ENCODE data around the gene HLCS.

The HLCS gene

GRCh38 chr21:36887963-36888362 lies 78.5 kb downstream of the HLCS start:
- no peak for DNase-seq (ENCODE audit: low read depth in 2 of 2, low spot score in 1 of 2)

- DNase-seq (ENCODE audit: low read depth in 2 of 2, low spot score in 1 of 2) = no peak
Measured at GRCh38 chr21:36883532-36884486, 82.7 kb downstream of the HLCS start.

GRCh38 chr21:36882776-36883175 lies 83.7 kb downstream of the HLCS start:
- DNase-seq (ENCODE audit: low read depth in 2 of 2, low spot score in 1 of 2) = no peak

- no peak for DNase-seq (ENCODE audit: low read depth in 2 of 2, low spot score in 1 of 2)
Measured at GRCh38 chr21:36881228-36881627, 85.2 kb downstream of the HLCS start.

- DNase-seq (ENCODE audit: low read depth in 2 of 2, low spot score in 1 of 2) = no peak
Measured at GRCh38 chr21:36879827-36880226, 86.6 kb downstream of the HLCS start.

GRCh38 chr21:36877741-36878140 lies 88.7 kb downstream of the HLCS start:
- DNase-seq (ENCODE audit: low read depth in 2 of 2, low spot score in 1 of 2) = no peak

- no peak for DNase-seq (ENCODE audit: low read depth in 2 of 2, low spot score in 1 of 2)
Measured at GRCh38 chr21:36874665-36875064, 91.8 kb downstream of the HLCS start.

GRCh38 chr21:36873513-36873912 lies 93.0 kb downstream of the HLCS start:
- no peak for DNase-seq (ENCODE audit: low read depth in 2 of 2, low spot score in 1 of 2)

- DNase-seq (ENCODE audit: low read depth in 2 of 2, low spot score in 1 of 2) = no peak
Measured at GRCh38 chr21:36867291-36867905, 99.1 kb downstream of the HLCS start.

GRCh38 chr21:36866419-36866818 lies 100.0 kb downstream of the HLCS start:
- DNase-seq (ENCODE audit: low read depth in 2 of 2, low spot score in 1 of 2) = no peak

GRCh38 chr21:36864974-36865373 lies 101.5 kb downstream of the HLCS start:
- DNase-seq (ENCODE audit: low read depth in 2 of 2, low spot score in 1 of 2) = no peak

- DNase-seq (ENCODE audit: low read depth in 2 of 2, low spot score in 1 of 2) = no peak
Measured at GRCh38 chr21:36863260-36863659, 103.2 kb downstream of the HLCS start.

- no peak for DNase-seq (ENCODE audit: low read depth in 2 of 2, low spot score in 1 of 2)
Measured at GRCh38 chr21:36861595-36862323, 104.7 kb downstream of the HLCS start.

GRCh38 chr21:36860736-36861594 lies 105.5 kb downstream of the HLCS start:
- no peak for DNase-seq (ENCODE audit: low read depth in 2 of 2, low spot score in 1 of 2)

- DNase-seq (ENCODE audit: low read depth in 2 of 2, low spot score in 1 of 2) = no peak
Measured at GRCh38 chr21:36859744-36860501, 106.5 kb downstream of the HLCS start.

GRCh38 chr21:36858320-36858957 lies 108.0 kb downstream of the HLCS start:
- no peak for DNase-seq (ENCODE audit: low read depth in 2 of 2, low spot score in 1 of 2)

GRCh38 chr21:36856643-36857042 lies 109.8 kb downstream of the HLCS start:
- no peak for DNase-seq (ENCODE audit: low read depth in 2 of 2, low spot score in 1 of 2)

GRCh38 chr21:36854391-36854790 lies 112.1 kb downstream of the HLCS start:
- DNase-seq (ENCODE audit: low read depth in 2 of 2, low spot score in 1 of 2) = no peak

- DNase-seq (ENCODE audit: low read depth in 2 of 2, low spot score in 1 of 2) = no peak
Measured at GRCh38 chr21:36852864-36853263, 113.6 kb downstream of the HLCS start.

- DNase-seq (ENCODE audit: low read depth in 2 of 2, low spot score in 1 of 2) = no peak
Measured at GRCh38 chr21:36852293-36852692, 114.2 kb downstream of the HLCS start.

Data from stimulated activated CD8-positive, alpha-beta memory T cell treated with anti-CD3 and anti-CD28 coated beads, Interleukin-4, amount 100 ng/mL, for 4 hours (primary cell).